Transverse colon (tissue), 4 donors: ENCODE results near the gene SMC1A.

Source experiments
- EP300 ChIP-seq: sonication (generic); formaldehyde crosslinking; IDR thresholded peaks from one replicate; pipeline ENCODE4 v1.6.1; 2017; ENCODE audit warnings: antibody characterized with exemption, low read depth
- POLR2A ChIP-seq: fragments of 450-650 bp; IDR thresholded peaks from one replicate; pipeline ENCODE4 v1.6.1; 2016; ENCODE audit warnings: antibody characterized with exemption, mild to moderate bottlenecking, moderate library complexity
- POLR2AphosphoS5 ChIP-seq, 3 donors: sonication (generic); formaldehyde crosslinking; IDR thresholded peaks; one replicate each; pipeline ENCODE4 v1.6.1; 2016; ENCODE audit warnings: antibody characterized with exemption in 3 of 3
- TF ChIP-seq, protein P1 (sequence below), 5 experiments: fragments of 200-600 bp in 3 of 5; fragments of 450-650 bp in 2 of 5; sonication (generic) in 3 of 5; IDR thresholded peaks; 1 replicate in 2 of 5; 2 replicates in 3 of 5; pipeline ENCODE4 v1.5.1; 2016 to 2017; ENCODE audit warnings: antibody characterized with exemption in 5 of 5, inconsistent platforms in 3 of 5, mild to moderate bottlenecking in 2 of 5, moderate library complexity in 1 of 5

- TF ChIP-seq, protein P1, sequence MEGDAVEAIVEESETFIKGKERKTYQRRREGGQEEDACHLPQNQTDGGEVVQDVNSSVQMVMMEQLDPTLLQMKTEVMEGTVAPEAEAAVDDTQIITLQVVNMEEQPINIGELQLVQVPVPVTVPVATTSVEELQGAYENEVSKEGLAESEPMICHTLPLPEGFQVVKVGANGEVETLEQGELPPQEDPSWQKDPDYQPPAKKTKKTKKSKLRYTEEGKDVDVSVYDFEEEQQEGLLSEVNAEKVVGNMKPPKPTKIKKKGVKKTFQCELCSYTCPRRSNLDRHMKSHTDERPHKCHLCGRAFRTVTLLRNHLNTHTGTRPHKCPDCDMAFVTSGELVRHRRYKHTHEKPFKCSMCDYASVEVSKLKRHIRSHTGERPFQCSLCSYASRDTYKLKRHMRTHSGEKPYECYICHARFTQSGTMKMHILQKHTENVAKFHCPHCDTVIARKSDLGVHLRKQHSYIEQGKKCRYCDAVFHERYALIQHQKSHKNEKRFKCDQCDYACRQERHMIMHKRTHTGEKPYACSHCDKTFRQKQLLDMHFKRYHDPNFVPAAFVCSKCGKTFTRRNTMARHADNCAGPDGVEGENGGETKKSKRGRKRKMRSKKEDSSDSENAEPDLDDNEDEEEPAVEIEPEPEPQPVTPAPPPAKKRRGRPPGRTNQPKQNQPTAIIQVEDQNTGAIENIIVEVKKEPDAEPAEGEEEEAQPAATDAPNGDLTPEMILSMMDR (IDR thresholded peaks at IDR 0.05), result no peak
- TF ChIP-seq POLR2A (no peak), POLR2AphosphoS5 (IDR thresholded peaks at IDR 0.05) (no peak), EP300 (no peak)
Observed at GRCh38 chrX:53362449-53362848, 60.0 kb downstream of the SMC1A start.
